Peyer's patch (tissue), 4 donors: ENCODE results near the gene KNG1. TPM values are rescaled to one million over a fixed set of nuclear protein-coding genes. Genes with fewer than 3 reads are reported as not detected.

ENCODE experiments used
- DNase-seq, 3 donors: peaks; one replicate each; pipeline ENCODE4 v3.0.0-alpha.2; 2017 to 2019
- H3K27ac ChIP-seq, 4 donors: fragments of 200-600 bp; sonication (generic); one replicate each; pipeline ENCODE4 v1.5.1; 2016 to 2019
- H3K27me3 ChIP-seq, 2 donors: fragments of 200-600 bp; sonication (generic); one replicate each; pipeline ENCODE4 v1.5.1; 2019
- H3K36me3 ChIP-seq, 3 donors: fragments of 200-600 bp; sonication (generic); one replicate each; pipeline ENCODE4 v1.5.1; 2016 to 2019
- H3K4me1 ChIP-seq, 4 donors: fragments of 200-600 bp; sonication (generic); one replicate each; pipeline ENCODE4 v1.5.1; 2016 to 2019
- H3K4me3 ChIP-seq, 4 donors: fragments of 200-600 bp; sonication (generic); 1 replicate in 3 of 4; 2 replicates in 1 of 4; pipeline ENCODE4 v1.5.1; 2016 to 2019; ENCODE audit warnings: mild to moderate bottlenecking in 1 of 4
- H3K9me3 ChIP-seq, 4 donors: fragments of 200-600 bp; sonication (generic); one replicate each; pipeline ENCODE4 v1.5.1; 2016 to 2019; ENCODE audit warnings: mild to moderate bottlenecking in 1 of 4
- CTCF ChIP-seq, 6 experiments: fragments of 450-650 bp in 4 of 6; fragments of 200-600 bp in 2 of 6; sonication (generic) in 1 of 6; IDR thresholded peaks; one replicate each; pipeline ENCODE4 v1.5.1; 2017 to 2019; ENCODE audit warnings: antibody characterized with exemption in 6 of 6, mild to moderate bottlenecking in 3 of 6, moderate library complexity in 1 of 6
- POLR2A ChIP-seq, 2 donors: fragments of 450-650 bp; IDR thresholded peaks; one replicate each; pipeline ENCODE4 v1.5.1; 2017; ENCODE audit warnings: antibody characterized with exemption in 2 of 2, mild to moderate bottlenecking in 2 of 2, moderate library complexity in 2 of 2
- small RNA-seq, 2 donors: library from RNA; depleted of rRNA; stranded (forward); fragments of <200 nt; gene quantifications; one replicate each; pipeline ENCODE3, GENCODE V24; 2016
- total RNA-seq, 4 donors: library from RNA; depleted of rRNA; stranded (reverse); fragments of >200 nt; gene quantifications; one replicate each; pipeline ENCODE4 v1.1.0, GENCODE V29; 2016

Gene KNG1
- total RNA-seq, 4 donors from 2014 or later, result 0.57 to 1.1 TPM; not detected in 2

DNA sequence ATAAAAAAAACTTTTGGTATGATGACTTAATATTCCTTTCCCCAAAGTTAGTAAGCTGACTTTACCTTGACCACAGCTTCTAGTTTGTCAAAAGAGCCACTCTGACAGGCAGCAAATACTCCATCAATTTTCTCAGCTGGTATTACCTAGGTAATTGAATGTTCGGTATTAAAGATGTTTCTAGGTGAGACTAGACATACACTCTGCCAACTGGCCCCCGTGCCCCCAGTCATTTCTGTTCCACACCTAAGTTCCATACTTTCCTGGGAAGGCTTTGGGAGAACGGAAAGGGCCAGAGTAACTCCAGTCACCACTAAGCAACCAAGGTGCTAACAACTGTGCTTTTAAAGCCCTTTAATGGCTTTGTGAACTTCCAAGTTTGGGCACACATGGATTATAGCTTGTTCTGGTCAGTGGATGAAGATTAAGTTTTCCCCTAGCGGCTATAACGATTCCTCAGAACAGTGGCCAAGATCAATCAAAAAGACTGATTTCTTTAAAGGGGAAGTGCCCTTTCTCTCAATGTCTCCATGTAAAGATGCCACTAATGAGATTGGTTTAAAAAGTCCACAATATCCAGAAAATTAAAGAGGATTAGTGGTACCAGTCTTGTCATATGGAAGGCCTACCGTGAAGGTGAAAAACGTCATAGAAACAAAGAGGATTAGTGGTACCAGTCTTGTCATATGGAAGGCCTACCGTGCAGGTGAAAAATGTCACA lies 73.3 kb downstream of the KNG1 start:
- Histone ChIP-seq H3K36me3 (peaks cover 0 to 60% (median 0%) of the 10 kb centered on the region in 3 donors), H3K27me3 (no peaks in the 10 kb centered on the region), H3K4me3 (no peak overlapping the region), H3K9me3 (no peaks in the 10 kb centered on the region), H3K27ac (no peak overlapping the region), H3K4me1 (peaks cover 0 to 27% (median 18%) of the 10 kb centered on the region in 4 donors)
- no peak for DNase-seq
- TF ChIP-seq CTCF (IDR thresholded peaks at IDR 0.05) (no peak), POLR2A (IDR thresholded peaks at IDR 0.05) (no peak)

Small RNAs within 50 kb of the gene (small RNA-seq; reads per million reads assigned to genes)
- gene RF00092, result 0 reads per million in 2 donors
- gene RNU6-1105P, result 0 reads per million in 2 donors
- gene SNORA4, result 0 reads per million in 2 donors
- gene SNORA63, result 0 reads per million in 2 donors
- 0 reads per million in 2 donors for gene SNORA81
- 0 reads per million in 2 donors for gene SNORD2

Other genes starting within 250 kb of the KNG1 start
- 10 to 100 TPM in 1 of 4 donors, 1 to 10 TPM in 3; 1.4 to 12.3 (median 5.7) TPM for gene CRYGS, start 173.0 kb upstream of the KNG1 start, total RNA-seq
- 10 to 100 TPM; 13.8 to 30.5 (median 16.6) TPM for gene TBCCD1, start 150.0 kb upstream of the KNG1 start, total RNA-seq
- gene DNAJB11, start 146.6 kb upstream of the KNG1 start, total RNA-seq, result 10 to 100 TPM; 16.5 to 61.3 (median 42.4) TPM
- not detected for gene AHSG, start 104.3 kb upstream of the KNG1 start, total RNA-seq
- not detected for gene FETUB, start 77.0 kb upstream of the KNG1 start, total RNA-seq
- gene HRG, start 51.3 kb upstream of the KNG1 start, total RNA-seq, result not detected
- 100 to 1,000 TPM; 218 to 408 (median 262) TPM for gene EIF4A2, start 66.2 kb downstream of the KNG1 start, total RNA-seq
- 10 to 100 TPM in 2 of 4 donors, 1 to 10 TPM in 2; 6.1 to 26.4 (median 10.6) TPM for gene RFC4, start 89.1 kb downstream of the KNG1 start, total RNA-seq
- 1 to 10 TPM in 1 of 4 donors, under 1 TPM in 3; 0.38 to 5.8 (median 0.61) TPM for gene ADIPOQ, start 125.4 kb downstream of the KNG1 start, total RNA-seq
- gene ST6GAL1, start 213.2 kb downstream of the KNG1 start, total RNA-seq, result 10 to 100 TPM in 3 of 4 donors, 1 to 10 TPM in 1; 3.7 to 96.6 (median 14.9) TPM